MM.1S (cell line): ENCODE data around the gene PROX2.

ENCODE experiments used
- CTCF ChIP-seq: fragments of 300-600 bp; sonication (generic); IDR thresholded peaks from 2 replicates; pipeline ENCODE4 v1.5.1; 2016; ENCODE audit warnings: antibody characterized with exemption, low read length, mixed read lengths
- EZH2 ChIP-seq: fragments of 300-600 bp; sonication (generic); optimal IDR thresholded peaks from 2 replicates; pipeline ENCODE3; 2017; ENCODE audit warnings: low read depth, mild to moderate bottlenecking, antibody characterized with exemption, low read length, mixed read lengths
- EZH2phosphoT487 ChIP-seq: fragments of 300-600 bp; sonication (generic); IDR thresholded peaks from 2 replicates; pipeline ENCODE4 v1.6.1; 2018; ENCODE audit warnings: antibody characterized with exemption, low read length

- TF ChIP-seq CTCF (no peak), EZH2phosphoT487 (no peak), EZH2 (no peak)
These were observed 40.2 kb downstream of the PROX2 start for GRCh38 chr14:74835645-74836250.
